HL-60 (cell line): Measurements from ENCODE around the gene CAMK1D.

Source experiments
- DNase-seq, 2 experiments: peaks; one replicate each; pipeline ENCODE4 v3.0.0-alpha.2; 2010 to 2020; ENCODE audit warnings: low read depth in 1 of 2, low spot score in 1 of 2
- H3K27ac ChIP-seq: fragments of 250-450 bp; sonication (Bioruptor Pico); replicated peaks from 2 replicates; pipeline ENCODE4 v1.5.1; 2020; ENCODE audit warnings: mild to moderate bottlenecking, moderate library complexity
- H3K27me3 ChIP-seq: fragments of 250-450 bp; sonication (Bioruptor Pico); 2 replicates; pipeline ENCODE4 v1.5.1; 2021; ENCODE audit warnings: mild to moderate bottlenecking, moderate library complexity; ENCODE audit not compliant: insufficient read depth, poor library complexity, severe bottlenecking
- H3K4me3 ChIP-seq: replicated peaks from 2 replicates; pipeline ENCODE4 v1.5.1; 2011; ENCODE audit warnings: mild to moderate bottlenecking, control low read depth, low read length; ENCODE audit not compliant: insufficient read depth
- CTCF ChIP-seq: IDR thresholded peaks from one replicate; pipeline ENCODE4 v1.5.1; 2011; ENCODE audit warnings: low read length, control low read depth, inconsistent platforms; ENCODE audit not compliant: insufficient read depth
- GABPA ChIP-seq: IDR thresholded peaks from 2 replicates; pipeline ENCODE4 v1.6.1; 2012; ENCODE audit warnings: low read depth
- POLR2AphosphoS5 ChIP-seq: IDR thresholded peaks from 2 replicates; pipeline ENCODE4 v1.6.1; 2012; ENCODE audit warnings: low read depth
- SPI1 ChIP-seq: IDR thresholded peaks from 2 replicates; pipeline ENCODE4 v1.6.1; 2012; ENCODE audit warnings: low read depth, mild to moderate bottlenecking, borderline replicate concordance
- TF ChIP-seq, protein P1 (sequence below): IDR thresholded peaks from 2 replicates; pipeline ENCODE4 v1.6.1; 2012; ENCODE audit warnings: low read depth; ENCODE audit not compliant: insufficient replicate concordance

The CAMK1D gene

GRCh38 chr10:12589791-12590190, 240.4 kb downstream of the CAMK1D start:
- no peak for DNase-seq
- no peak for TF ChIP-seq POLR2AphosphoS5
- TF ChIP-seq, protein P1, sequence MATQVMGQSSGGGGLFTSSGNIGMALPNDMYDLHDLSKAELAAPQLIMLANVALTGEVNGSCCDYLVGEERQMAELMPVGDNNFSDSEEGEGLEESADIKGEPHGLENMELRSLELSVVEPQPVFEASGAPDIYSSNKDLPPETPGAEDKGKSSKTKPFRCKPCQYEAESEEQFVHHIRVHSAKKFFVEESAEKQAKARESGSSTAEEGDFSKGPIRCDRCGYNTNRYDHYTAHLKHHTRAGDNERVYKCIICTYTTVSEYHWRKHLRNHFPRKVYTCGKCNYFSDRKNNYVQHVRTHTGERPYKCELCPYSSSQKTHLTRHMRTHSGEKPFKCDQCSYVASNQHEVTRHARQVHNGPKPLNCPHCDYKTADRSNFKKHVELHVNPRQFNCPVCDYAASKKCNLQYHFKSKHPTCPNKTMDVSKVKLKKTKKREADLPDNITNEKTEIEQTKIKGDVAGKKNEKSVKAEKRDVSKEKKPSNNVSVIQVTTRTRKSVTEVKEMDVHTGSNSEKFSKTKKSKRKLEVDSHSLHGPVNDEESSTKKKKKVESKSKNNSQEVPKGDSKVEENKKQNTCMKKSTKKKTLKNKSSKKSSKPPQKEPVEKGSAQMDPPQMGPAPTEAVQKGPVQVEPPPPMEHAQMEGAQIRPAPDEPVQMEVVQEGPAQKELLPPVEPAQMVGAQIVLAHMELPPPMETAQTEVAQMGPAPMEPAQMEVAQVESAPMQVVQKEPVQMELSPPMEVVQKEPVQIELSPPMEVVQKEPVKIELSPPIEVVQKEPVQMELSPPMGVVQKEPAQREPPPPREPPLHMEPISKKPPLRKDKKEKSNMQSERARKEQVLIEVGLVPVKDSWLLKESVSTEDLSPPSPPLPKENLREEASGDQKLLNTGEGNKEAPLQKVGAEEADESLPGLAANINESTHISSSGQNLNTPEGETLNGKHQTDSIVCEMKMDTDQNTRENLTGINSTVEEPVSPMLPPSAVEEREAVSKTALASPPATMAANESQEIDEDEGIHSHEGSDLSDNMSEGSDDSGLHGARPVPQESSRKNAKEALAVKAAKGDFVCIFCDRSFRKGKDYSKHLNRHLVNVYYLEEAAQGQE, result no peak
- no peak for TF ChIP-seq CTCF
- TF ChIP-seq GABPA, result no peak
- no peak for TF ChIP-seq SPI1
- no peak overlapping the region for H3K4me3 ChIP-seq
- no peak overlapping the region for H3K27ac ChIP-seq
- H3K27me3 ChIP-seq, result no peaks in the 10 kb centered on the region

GRCh38 chr10:12590675-12591659, 241.6 kb downstream of the CAMK1D start:
- Histone ChIP-seq H3K27me3 (no peaks in the 10 kb centered on the region), H3K27ac (no peak overlapping the region), H3K4me3 (no peak overlapping the region)
- TF ChIP-seq SPI1 (no peak), GABPA (no peak), CTCF (no peak), POLR2AphosphoS5 (no peak)
- TF ChIP-seq, protein P1, result no peak
- no peak for DNase-seq

- no peak overlapping the region for H3K4me3 ChIP-seq
- no peak for DNase-seq
- TF ChIP-seq CTCF (no peak), POLR2AphosphoS5 (no peak), GABPA (no peak), SPI1 (no peak)
- TF ChIP-seq, protein P1, result no peak
- H3K27me3 ChIP-seq, result no peaks in the 10 kb centered on the region
- no peak overlapping the region for H3K27ac ChIP-seq
Observed at GRCh38 chr10:12592967-12593366, 243.6 kb downstream of the CAMK1D start.
